ENCODE data around the gene SREK1IP1.

The SREK1IP1 gene

GRCh38 chr5:64768358-64769312, at the start of gene SREK1IP1, which contains the start of gene CWC27:
TSS of gene SREK1IP1 (minus strand) at chr5:64768691. CDS start at chr5:64768517, 174 bp downstream.
TSS of gene CWC27 (plus strand) at chr5:64768930. CDS start at chr5:64769147, 217 bp downstream.
- peak; percentile 87 for DNase-seq (ENCODE audit: low read depth)

- DNase-seq (ENCODE audit: low read depth): no peak
Observed at GRCh38 chr5:64818245-64818644, 49.8 kb upstream of the SREK1IP1 start.

- DNase-seq (ENCODE audit: low read depth): no peak
Observed at GRCh38 chr5:64814073-64814472, 45.6 kb upstream of the SREK1IP1 start.

GRCh38 chr5:64811050-64811640, 42.7 kb upstream of the SREK1IP1 start:
- DNase-seq (ENCODE audit: low read depth): peak; percentile 56

- DNase-seq (ENCODE audit: low read depth): no peak
Observed at GRCh38 chr5:64807520-64807919, 39.0 kb upstream of the SREK1IP1 start.

GRCh38 chr5:64806537-64806936, 38.0 kb upstream of the SREK1IP1 start:
- DNase-seq (ENCODE audit: low read depth): no peak

- no peak for DNase-seq (ENCODE audit: low read depth)
Observed at GRCh38 chr5:64800926-64801325, 32.4 kb upstream of the SREK1IP1 start.

GRCh38 chr5:64796301-64796700, 27.8 kb upstream of the SREK1IP1 start:
- DNase-seq (ENCODE audit: low read depth): no peak

- DNase-seq (ENCODE audit: low read depth): no peak
Observed at GRCh38 chr5:64794053-64794770, 25.7 kb upstream of the SREK1IP1 start.

GRCh38 chr5:64792469-64792868, 24.0 kb upstream of the SREK1IP1 start:
- no peak for DNase-seq (ENCODE audit: low read depth)

- no peak for DNase-seq (ENCODE audit: low read depth)
Observed at GRCh38 chr5:64790210-64790609, 21.7 kb upstream of the SREK1IP1 start.

- no peak for DNase-seq (ENCODE audit: low read depth)
Observed at GRCh38 chr5:64789457-64789856, 21.0 kb upstream of the SREK1IP1 start.

- DNase-seq (ENCODE audit: low read depth): no peak
Observed at GRCh38 chr5:64788156-64788555, 19.7 kb upstream of the SREK1IP1 start.

GRCh38 chr5:64786372-64786771, 17.9 kb upstream of the SREK1IP1 start:
- no peak for DNase-seq (ENCODE audit: low read depth)

- DNase-seq (ENCODE audit: low read depth): peak; percentile 85
Observed at GRCh38 chr5:64784451-64785025, 16.0 kb upstream of the SREK1IP1 start.

- no peak for DNase-seq (ENCODE audit: low read depth)
Observed at GRCh38 chr5:64775291-64775690, 6.8 kb upstream of the SREK1IP1 start.

GRCh38 chr5:64773533-64773932, 5.0 kb upstream of the SREK1IP1 start:
- no peak for DNase-seq (ENCODE audit: low read depth)

- no peak for DNase-seq (ENCODE audit: low read depth)
Observed at GRCh38 chr5:64771736-64772135, 3.2 kb upstream of the SREK1IP1 start.

- no peak for DNase-seq (ENCODE audit: low read depth)
Observed at GRCh38 chr5:64769855-64770254, 1.4 kb upstream of the SREK1IP1 start.

- no peak for DNase-seq (ENCODE audit: low read depth)
Observed at GRCh38 chr5:64767959-64768357, 533 bp downstream of the SREK1IP1 start.

- no peak for DNase-seq (ENCODE audit: low read depth)
Observed at GRCh38 chr5:64766941-64767340, 1.6 kb downstream of the SREK1IP1 start.

GRCh38 chr5:64765804-64766504, 2.5 kb downstream of the SREK1IP1 start:
- no peak for DNase-seq (ENCODE audit: low read depth)
